HG02840 (cell line): ENCODE measurements around the gene RHBDL1.

Experiments used
- ATAC-seq: cut with Tn5 transposase; IDR thresholded peaks from one replicate; pipeline ENCODE4 v1.9.1; 2021; ENCODE audit warnings: mild to moderate bottlenecking, moderate library complexity, moderate number of reproducible peaks; ENCODE audit not compliant: unreplicated experiment, low FRiP score

Gene RHBDL1

DNA sequence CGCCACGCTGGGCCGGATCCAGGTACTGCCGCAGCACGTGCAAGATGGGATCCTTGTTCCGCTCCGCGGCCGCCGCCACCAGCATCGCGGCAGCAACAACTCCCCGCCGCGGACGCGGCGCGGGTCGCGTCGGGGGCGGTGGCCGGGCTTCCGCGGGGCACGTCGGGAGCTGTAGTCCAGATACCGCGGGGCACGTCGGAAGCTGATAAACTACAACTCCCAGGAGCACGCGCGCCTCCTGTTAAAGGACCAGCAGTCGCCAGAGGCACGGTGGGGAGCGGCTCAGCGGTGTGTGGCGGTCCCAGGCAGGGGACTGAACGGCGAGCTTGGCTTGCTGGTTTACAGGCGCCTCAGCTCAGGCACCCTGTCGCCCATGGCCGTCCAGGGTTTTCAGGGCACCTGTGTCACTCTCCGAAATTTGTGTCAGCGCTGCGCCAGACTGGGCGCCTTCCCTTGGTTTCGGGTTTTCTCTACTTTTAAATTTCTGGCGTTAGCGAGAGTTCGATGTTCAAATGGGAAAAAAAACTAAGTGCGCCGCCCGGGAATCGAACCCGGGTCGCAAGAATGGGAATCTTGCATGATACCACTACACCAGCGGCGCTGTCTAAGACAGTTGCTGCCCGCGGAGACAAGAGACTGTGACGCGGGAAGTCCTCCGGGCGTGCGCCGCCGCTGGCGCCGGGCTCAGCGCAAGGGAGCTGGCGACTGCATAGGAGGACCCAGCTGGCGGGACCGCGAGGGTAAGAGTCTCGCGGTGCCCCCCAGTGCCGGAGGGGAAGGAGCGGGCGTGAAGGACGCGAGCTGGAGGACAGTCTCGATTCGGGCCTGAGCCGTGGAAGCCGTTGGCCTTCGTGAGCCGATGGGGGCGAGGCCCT lies 39.0 kb upstream of the RHBDL1 start, which contains the start of gene METTL26:
METTL26 (minus strand) TSS at position 100 of the 875 bp plus-strand sequence; CDS start at position 85, 15 bp downstream.
- peak; percentile 53 for ATAC-seq

- no peak for ATAC-seq
Observed at GRCh38 chr16:637081-638018, 38.1 kb upstream of the RHBDL1 start.

GRCh38 chr16:638034-638543 lies 37.4 kb upstream of the RHBDL1 start:
- ATAC-seq: no peak

DNA sequence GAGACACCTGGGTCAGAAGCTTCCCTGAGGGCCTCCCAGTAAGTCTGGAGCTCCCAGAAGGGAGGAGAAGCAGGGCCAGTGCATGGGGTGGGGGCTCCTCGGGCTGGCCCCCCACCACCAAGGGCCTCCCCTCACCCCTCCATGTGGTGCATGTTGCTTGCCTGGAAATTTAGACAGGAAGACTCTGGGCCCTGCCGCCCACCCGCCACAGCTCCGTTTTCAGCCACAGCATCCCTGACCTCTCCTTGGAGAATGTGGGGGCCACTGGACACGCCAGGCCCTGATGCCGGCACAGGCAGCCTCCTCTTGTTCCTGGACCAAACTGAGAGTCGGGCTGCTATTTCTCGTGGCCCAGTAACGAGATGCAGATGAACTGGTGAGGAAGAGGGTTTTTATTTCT lies 36.6 kb upstream of the RHBDL1 start:
- ATAC-seq: no peak

DNA sequence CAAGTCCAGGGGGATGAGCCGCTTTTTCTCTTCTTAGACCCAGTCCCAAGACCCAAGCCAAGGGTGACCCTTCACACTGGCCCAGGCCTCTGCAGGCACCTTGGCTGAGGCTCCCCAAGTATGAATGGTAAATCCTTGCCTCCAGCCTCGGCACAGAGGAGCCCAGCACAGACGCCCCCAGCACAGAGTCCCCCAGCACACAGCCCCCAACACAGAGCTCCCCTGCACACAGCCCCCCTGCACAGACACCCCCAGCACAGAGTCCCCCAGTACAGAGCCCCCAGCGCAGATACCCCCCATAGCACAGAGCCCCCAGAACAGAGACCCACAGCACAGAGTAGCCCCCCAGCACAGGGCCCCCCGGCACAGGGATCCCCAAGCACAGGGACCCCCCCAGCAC lies 34.9 kb upstream of the RHBDL1 start:
- ATAC-seq: no peak

- peak; percentile 46 for ATAC-seq
Observed at GRCh38 chr16:641326-642188, 33.9 kb upstream of the RHBDL1 start, which contains the start of gene MCRIP2. TSS of gene MCRIP2 (plus strand) at chr16:641828. CDS start at chr16:641992, 164 bp downstream.

DNA sequence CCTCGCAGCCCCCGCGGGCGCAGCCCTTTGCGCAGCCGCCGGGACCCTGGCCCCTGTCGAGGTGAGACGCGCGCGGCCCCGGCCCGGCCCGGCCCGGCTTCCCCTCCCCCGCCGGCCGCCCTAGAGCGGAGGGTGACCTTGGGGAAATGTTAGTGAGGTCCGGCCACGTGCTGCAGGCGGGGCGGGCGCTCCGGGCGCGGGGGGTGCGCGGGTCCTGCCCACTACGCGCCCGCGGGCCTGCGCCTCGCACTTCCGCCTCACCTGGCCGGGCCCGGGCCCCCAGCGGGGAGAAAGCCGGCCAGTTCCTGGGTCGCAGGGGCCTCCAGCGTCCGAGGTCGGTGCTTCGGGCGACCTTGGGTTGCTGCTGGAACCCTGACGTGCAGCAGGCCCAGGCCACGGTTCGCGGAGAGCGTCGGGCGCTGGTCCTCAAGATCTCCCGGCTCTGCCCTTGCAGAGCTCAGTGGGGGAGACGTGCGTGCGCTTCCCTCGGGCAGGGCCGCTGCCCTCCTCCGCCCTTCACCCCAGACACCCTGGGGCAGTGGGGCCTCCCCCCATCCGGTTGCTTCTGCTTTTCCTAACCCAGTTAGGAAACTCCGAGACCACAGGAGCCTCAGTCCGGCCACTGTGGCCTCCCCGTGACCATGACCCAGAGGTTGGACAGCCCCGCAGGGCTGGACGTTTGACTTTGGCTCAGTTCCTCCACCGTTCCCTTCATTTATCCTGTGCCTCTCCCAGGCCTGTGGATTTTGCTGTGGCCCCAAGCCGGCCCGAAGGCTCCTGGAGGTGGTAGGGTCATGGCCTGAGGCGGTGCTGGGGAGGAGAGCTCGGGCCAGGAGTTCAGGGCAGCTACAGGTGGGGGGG lies 33.1 kb upstream of the RHBDL1 start:
- peak; percentile 43 for ATAC-seq

DNA sequence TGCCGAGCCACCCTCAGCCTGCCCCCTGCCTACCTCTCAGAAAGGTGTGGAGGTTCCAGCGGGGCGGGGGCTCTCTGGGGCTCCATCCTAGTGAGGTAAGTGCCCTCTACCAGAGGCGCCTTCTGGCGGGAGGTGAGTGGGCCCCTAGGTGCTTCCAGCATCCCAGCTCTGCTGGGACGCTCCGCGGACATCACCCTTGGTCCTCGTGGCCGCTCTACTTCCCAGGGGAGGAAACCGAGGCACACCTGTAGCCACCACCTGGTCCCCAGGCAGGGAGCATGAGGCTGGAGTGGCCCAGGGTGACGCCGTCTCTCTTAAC lies 32.5 kb upstream of the RHBDL1 start:
- no peak for ATAC-seq

GRCh38 chr16:644556-644955 lies 30.9 kb upstream of the RHBDL1 start:
- ATAC-seq: no peak

- no peak for ATAC-seq
Observed at GRCh38 chr16:645852-646678, 29.4 kb upstream of the RHBDL1 start.

- ATAC-seq: no peak
Observed at GRCh38 chr16:646679-647172, 28.7 kb upstream of the RHBDL1 start.

DNA sequence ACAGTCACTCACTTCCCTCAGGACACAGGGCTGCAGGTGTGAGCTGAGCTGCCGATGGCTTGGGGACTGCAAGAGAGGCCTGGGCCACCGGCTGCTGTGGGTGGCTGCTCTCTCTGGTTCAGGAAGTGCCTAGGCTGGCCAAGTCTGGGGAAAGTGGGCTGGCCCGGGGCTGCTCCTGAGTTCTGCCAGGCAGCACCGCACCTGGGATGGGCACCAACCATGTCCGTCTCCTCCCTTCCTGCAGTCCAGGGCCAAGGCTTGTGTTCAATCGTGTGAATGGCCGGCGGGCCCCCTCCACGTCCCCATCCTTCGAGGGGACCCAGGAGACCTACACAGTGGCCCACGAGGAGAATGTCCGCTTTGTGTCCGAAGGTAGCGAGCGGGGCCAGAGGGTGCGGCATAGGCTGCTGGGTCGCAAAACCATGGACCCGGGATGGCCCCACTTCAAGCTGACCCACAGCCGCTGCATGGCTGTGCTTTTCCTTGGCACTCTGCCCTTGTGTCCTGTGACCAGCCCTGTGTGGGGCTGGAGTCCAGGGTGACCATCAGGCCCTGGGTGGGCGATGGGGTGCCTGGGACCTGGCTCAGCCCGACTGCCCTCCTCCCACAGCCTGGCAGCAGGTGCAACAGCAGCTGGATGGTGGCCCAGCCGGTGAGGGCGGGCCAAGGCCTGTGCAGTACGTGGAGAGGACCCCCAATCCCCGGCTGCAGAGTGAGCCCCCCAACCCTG lies 28.1 kb upstream of the RHBDL1 start:
- no peak for ATAC-seq

DNA sequence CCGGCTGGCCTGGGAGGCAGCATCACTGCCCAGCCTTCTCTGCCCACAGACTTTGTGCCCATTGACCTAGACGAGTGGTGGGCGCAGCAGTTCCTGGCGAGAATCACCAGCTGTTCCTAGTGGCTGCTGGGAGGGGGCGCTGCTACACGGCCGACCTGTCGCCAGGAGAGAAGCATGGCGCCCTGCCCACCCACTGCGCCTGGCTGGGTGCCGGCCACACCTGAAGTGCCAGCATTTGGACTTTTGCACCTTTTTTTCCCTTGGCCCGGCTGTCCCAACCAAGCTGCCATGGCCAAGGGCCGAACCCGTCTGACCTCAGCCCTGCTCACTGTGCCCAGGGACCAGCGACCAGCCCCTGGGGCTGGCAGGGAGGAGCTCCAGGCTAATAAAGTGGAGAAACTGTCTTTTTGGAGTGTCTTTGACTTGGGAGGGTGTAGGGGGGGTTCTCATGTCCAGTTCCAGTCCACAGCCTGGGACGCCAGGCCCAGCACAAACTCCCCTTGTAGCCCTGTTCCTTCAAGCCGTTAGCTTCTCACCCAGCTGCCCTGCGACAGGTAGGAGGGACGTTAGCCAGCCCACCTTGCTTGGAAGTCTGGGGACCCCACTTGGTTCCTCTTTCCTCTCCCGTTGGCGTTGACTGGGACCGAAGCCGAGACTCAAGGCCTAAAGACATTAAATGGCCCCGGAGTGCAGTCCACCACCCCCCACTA lies 27.2 kb upstream of the RHBDL1 start:
- no peak for ATAC-seq

DNA sequence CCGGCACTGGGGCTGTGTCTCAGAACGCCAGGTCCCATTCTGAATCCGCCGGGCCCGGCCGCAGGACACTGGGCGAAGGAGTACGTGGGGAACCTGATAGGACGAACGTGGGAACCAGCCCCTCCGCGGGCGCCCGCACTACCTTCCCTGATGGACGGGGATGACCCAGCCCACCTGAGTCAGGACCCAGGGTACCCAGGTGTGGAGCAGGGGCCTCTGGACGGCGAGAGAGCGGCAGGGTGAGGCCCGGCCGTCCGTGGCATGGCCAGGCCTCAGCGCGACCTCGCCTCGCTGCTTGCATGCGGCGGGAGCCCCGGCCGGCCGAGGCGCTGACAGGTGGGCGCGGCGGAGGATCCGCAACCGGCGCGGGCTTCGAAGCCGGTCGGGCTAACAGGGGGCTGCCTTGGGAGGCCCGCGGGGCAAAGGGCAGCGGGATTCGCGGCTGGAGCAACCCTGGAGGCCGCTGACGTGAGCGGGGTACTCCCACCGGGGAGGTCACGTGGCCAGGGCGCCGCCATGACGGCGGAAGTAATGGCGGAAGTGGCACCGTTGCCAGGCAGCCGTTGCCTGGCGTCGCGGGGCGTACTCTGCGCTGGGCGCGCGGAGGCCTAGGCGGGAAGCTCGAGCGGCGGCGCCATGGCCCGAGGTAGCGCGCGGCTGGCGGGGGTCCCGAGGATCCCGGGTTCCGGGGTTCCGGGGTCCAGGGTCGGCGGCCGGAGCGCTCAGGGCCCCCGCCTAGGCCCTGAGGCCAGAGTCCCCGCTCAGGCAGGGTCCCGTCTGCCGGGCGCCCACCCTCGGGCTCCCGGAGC lies 26.5 kb upstream of the RHBDL1 start, which contains the start of gene WDR90:
WDR90 (plus strand) TSS at position 585 of the 809 bp plus-strand sequence; CDS start at position 637, 52 bp downstream.
- peak; percentile 72 for ATAC-seq

- no peak for ATAC-seq
Observed at GRCh38 chr16:649631-650030, 25.8 kb upstream of the RHBDL1 start.

DNA sequence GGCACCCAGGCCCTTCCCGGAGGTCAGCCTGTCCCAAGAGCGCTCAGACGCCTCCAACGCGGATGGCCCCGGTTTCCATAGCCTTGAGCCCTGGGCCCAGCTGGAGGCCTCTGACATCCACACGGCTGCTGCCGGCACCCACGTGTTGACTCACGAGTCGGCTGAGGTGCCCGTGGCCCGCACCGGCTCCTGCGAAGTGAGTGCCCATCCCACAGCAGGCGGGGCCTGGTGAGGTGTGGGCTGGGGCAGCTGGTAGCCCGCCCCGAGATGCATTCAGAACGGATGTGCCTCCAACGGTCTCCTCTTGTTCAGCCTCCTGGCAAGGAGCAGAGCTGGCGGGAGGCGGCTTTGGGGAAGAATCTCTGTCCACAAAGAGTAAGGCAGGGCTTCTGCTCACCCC lies 23.6 kb upstream of the RHBDL1 start:
- no peak for ATAC-seq
